Omental fat pad (tissue), 4 donors: Measurements from ENCODE around the gene PLN. TPM values are rescaled to one million over a fixed set of nuclear protein-coding genes. Genes with fewer than 3 reads are reported as not detected.

Source experiments
- ATAC-seq: fragments of 150-250 bp; one replicate; pipeline ENCODE4 v1.9.1; 2016; ENCODE audit warnings: mild to moderate bottlenecking, moderate library complexity; ENCODE audit not compliant: low FRiP score
- DNase-seq: peaks from one replicate; pipeline ENCODE4 v3.0.0-alpha.2; 2019; ENCODE audit warnings: low spot score
- total RNA-seq, 4 donors: library from RNA; depleted of rRNA; stranded (reverse); fragments of >200 nt; gene quantifications; one replicate each; pipeline ENCODE4 v1.1.0, GENCODE V29; 2016
- TF ChIP-seq, protein P1 (sequence below), 3 donors: fragments of 450-650 bp; IDR thresholded peaks; one replicate each; pipeline ENCODE4 v1.5.1; 2016 to 2017; ENCODE audit warnings: antibody characterized with exemption in 3 of 3, mild to moderate bottlenecking in 3 of 3, moderate library complexity in 2 of 3

Gene PLN
- total RNA-seq, 4 donors from 2014 or later = 3.4 to 41.0 (median 3.8) TPM

DNA sequence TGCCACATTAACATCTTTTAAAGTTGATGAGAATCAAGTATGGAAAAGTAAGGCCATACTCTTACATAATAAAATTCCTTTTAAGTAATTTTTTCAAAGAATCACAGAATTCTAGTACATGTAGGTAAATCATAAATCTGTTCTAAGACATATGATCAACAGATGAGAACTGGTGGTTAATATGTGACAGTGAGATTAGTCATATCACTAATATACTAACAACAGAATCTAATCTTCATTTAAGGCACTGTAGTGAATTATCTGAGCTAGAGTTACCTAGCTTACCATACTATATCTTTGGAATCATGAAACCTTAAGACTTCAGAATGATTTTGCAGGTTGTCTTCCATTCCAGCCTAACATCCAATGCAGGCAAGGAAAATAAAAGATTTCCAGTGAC, 11.6 kb downstream of the PLN start:
- ATAC-seq = no peak
- TF ChIP-seq, protein P1, sequence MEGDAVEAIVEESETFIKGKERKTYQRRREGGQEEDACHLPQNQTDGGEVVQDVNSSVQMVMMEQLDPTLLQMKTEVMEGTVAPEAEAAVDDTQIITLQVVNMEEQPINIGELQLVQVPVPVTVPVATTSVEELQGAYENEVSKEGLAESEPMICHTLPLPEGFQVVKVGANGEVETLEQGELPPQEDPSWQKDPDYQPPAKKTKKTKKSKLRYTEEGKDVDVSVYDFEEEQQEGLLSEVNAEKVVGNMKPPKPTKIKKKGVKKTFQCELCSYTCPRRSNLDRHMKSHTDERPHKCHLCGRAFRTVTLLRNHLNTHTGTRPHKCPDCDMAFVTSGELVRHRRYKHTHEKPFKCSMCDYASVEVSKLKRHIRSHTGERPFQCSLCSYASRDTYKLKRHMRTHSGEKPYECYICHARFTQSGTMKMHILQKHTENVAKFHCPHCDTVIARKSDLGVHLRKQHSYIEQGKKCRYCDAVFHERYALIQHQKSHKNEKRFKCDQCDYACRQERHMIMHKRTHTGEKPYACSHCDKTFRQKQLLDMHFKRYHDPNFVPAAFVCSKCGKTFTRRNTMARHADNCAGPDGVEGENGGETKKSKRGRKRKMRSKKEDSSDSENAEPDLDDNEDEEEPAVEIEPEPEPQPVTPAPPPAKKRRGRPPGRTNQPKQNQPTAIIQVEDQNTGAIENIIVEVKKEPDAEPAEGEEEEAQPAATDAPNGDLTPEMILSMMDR (IDR thresholded peaks at IDR 0.05) = no peak
- DNase-seq = no peak

DNA sequence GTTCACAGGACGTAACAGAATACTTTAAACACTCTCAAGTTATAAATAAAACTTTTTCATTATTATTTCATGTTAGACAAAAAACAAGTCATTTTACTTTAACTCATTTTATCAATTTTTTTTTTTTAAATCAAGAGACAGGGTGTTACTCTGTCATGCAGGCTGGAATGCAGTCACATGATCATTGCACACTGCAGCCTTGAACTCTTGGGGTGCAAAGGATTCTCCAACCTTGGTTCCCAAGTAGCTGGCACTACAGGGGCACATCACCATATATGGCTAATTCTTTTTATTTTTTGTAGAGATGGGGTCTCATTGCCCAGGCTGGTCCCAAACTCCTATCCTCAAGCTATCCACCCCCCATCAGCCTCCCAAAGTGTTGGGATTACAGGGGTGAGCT, 14.2 kb downstream of the PLN start:
- no peak for DNase-seq
- TF ChIP-seq, protein P1 (IDR thresholded peaks at IDR 0.05) = no peak
- ATAC-seq = no peak

DNA sequence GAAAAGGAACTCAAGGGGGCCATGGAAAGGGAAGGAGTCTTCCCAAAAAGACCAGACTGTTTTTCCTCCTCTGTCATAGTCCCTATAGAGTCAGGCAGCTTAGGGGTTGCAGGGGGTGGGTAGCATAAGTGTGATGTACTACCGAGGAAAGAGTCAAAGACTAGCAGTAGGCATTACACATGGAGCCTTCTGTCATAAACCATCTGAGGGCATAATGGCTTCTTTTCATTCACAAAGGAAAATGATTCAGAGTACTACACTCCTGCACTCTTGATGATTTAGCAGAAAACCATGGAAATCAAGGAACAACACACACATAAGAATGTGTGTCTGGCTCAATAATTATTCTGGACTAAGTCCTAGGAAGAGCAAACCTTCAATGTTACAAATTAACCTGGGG, 14.9 kb downstream of the PLN start:
- DNase-seq (no peak), ATAC-seq (no peak)
- TF ChIP-seq, protein P1 (IDR thresholded peaks at IDR 0.05) = no peak

DNA sequence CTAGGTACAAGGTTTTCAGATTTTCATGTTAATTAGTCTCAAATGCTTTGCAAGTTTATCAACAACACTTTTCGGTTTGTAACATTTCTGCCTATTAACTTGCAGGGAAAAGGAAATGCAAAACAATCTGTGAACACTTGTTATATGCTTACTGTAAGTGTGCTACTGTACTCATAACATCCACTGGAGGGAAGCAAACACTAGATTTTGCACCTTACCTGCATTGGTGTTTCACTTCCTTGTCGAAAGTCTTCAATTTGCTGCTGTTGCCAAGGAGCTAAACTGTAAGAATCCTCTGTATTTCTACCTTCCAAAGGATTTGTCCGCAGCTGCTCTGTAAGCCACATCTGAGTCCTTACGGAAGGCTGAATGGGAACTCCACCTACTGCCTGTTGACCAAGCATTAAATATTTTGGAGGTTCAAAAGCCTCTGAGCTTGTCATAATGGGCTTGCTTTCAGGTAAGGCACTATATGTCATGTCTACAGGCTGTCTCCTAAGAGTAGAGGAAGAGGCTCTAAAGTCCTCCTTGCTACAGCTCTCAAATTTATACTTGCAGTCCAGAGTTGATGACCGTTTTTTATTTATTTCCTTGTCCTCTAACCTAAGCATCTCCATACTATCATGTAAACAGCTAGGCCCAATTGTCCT, 17.3 kb downstream of the PLN start:
- ATAC-seq = no peak
- DNase-seq = no peak
- TF ChIP-seq, protein P1 (IDR thresholded peaks at IDR 0.05) = no peak

DNA sequence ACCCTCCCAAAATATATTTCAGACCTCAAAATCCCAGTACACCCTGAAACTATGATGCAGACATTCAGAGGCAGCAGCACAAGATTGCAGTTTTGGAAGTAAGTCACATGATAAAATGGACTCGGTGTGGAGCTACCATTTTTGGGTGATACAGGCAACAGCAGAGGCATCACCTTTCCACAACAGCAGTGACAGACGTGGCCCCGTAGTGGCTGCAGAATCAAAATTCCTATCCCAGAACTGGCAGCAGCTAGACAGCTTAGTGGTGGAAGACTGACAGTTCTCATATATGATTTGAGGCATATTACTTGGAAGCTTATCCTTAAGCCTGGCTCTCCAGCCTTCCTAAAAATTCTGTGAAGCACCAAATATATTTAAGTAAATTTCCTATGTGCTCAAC, 19.9 kb downstream of the PLN start:
- ATAC-seq (no peak), DNase-seq (no peak)
- TF ChIP-seq, protein P1 (IDR thresholded peaks at IDR 0.05) = no peak

DNA sequence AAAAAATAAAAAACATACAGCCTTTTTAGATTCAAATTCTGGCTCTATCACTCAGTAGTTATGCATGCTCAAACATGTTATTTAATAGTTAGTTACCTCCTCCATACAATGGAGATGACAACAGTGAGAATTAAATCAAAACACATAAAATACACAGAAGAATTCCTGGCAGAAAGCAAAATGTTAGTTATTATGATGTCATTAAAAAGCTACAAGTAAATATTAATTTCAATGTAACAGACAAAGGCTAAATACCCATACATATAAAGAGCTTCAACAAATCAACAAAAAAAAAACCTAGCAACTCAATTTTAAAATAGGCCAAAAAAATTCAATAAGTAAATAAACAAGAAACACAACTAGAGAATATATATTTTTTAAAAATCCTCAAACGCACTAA, 21.4 kb downstream of the PLN start:
- TF ChIP-seq, protein P1 (IDR thresholded peaks at IDR 0.05) = no peak
- DNase-seq = no peak
- ATAC-seq = no peak

DNA sequence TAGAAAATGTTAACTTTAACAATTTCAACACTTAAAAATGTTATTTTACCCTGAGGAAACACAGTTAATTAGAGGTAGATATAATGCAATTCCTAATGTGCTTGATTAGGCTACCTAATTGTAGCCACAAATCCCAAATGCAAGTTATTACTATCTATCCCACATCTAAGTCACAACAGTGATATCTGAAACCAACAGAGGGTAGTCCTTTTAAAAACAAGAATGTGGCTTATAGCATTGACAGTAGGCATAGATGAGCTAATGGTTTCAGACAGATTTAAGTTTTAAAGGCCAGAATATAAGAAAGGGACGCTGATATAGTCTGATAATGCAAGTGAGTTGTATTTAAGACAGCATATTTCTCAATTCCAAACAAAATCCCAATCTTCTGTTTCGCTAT, 23.0 kb downstream of the PLN start:
- TF ChIP-seq, protein P1 (IDR thresholded peaks at IDR 0.05) = no peak
- no peak for ATAC-seq
- no peak for DNase-seq
